Neural progenitor cell (in vitro differentiated cells): Measurements from ENCODE around the gene IQSEC3. TPM values are rescaled to one million over a fixed set of nuclear protein-coding genes. Genes with fewer than 3 reads are reported as not detected.
A peak's percentile ranks its signal among the peaks of the same experiment; 100 is the strongest.

Experiments used
- DNase-seq: peaks from one replicate; pipeline ENCODE4 v3.0.0-alpha.2; 2016; ENCODE audit warnings: low spot score
- H2AFZ ChIP-seq: fragments of 200-600 bp; sonication (generic); replicated peaks from 2 replicates; pipeline ENCODE4 v1.6.1; 2016; ENCODE audit warnings: antibody characterized with exemption
- H3F3A ChIP-seq: fragments of 200-600 bp; sonication (generic); 2 replicates; pipeline ENCODE4 v1.6.1; 2016; ENCODE audit warnings: antibody characterized with exemption, low read depth
- H3K27ac ChIP-seq: fragments of 200-600 bp; sonication (generic); 2 replicates; pipeline ENCODE4 v1.5.1; 2016; ENCODE audit warnings: mild to moderate bottlenecking
- H3K27me3 ChIP-seq: fragments of 200-600 bp; sonication (generic); 2 replicates; pipeline ENCODE4 v1.6.1; 2016; ENCODE audit warnings: mild to moderate bottlenecking, moderate library complexity
- H3K36me3 ChIP-seq: fragments of 200-600 bp; sonication (generic); 2 replicates; pipeline ENCODE4 v1.5.1; 2016
- H3K4me1 ChIP-seq: fragments of 200-600 bp; sonication (generic); 2 replicates; pipeline ENCODE4 v1.6.1; 2016; ENCODE audit warnings: mixed run types
- H3K4me2 ChIP-seq: fragments of 200-600 bp; sonication (generic); 2 replicates; pipeline ENCODE4 v1.6.1; 2016
- H3K4me3 ChIP-seq: fragments of 200-600 bp; sonication (generic); 2 replicates; pipeline ENCODE4 v1.5.1; 2016
- H3K79me2 ChIP-seq: fragments of 200-600 bp; sonication (generic); 2 replicates; pipeline ENCODE4 v1.6.1; 2016; ENCODE audit warnings: low read depth
- H3K9ac ChIP-seq: fragments of 200-600 bp; sonication (generic); 2 replicates; pipeline ENCODE4 v1.6.1; 2016
- H3K9me3 ChIP-seq: fragments of 200-600 bp; sonication (generic); 2 replicates; pipeline ENCODE4 v1.5.1; 2016; ENCODE audit warnings: low read depth
- H4K20me1 ChIP-seq: fragments of 200-600 bp; sonication (generic); 2 replicates; pipeline ENCODE4 v1.6.1; 2016; ENCODE audit warnings: low read depth
- H3K27ac Mint-ChIP-seq: 3 replicates; pipeline ENCODE4 v1.8.0; 2021; ENCODE audit warnings: mixed read lengths
- H3K27me3 Mint-ChIP-seq: 2 replicates; pipeline ENCODE4 v1.8.0; 2022; ENCODE audit warnings: low read depth, mild to moderate bottlenecking, inconsistent platforms, moderate library complexity, mixed read lengths; ENCODE audit not compliant: insufficient read depth
- H3K36me3 Mint-ChIP-seq: 3 replicates; pipeline ENCODE4 v1.8.0; 2021; ENCODE audit warnings: mixed read lengths
- H3K4me1 Mint-ChIP-seq: 3 replicates; pipeline ENCODE4 v1.8.0; 2021; ENCODE audit warnings: mixed read lengths
- H3K4me3 Mint-ChIP-seq: 3 replicates; pipeline ENCODE4 v1.8.0; 2021; ENCODE audit warnings: mild to moderate bottlenecking, moderate library complexity, mixed read lengths
- H3K9me3 Mint-ChIP-seq: 3 replicates; pipeline ENCODE4 v1.8.0; 2020; ENCODE audit warnings: mixed read lengths
- CTCF ChIP-seq: fragments of 200-600 bp; sonication (generic); IDR thresholded peaks from 2 replicates; pipeline ENCODE4 v1.5.1; 2017; ENCODE audit warnings: antibody characterized with exemption, mild to moderate bottlenecking
- EZH2 ChIP-seq: fragments of 200-600 bp; sonication (generic); IDR thresholded peaks from 2 replicates; pipeline ENCODE4 v1.6.1; 2017; ENCODE audit warnings: antibody characterized with exemption, mild to moderate bottlenecking, moderate library complexity
- EZH2phosphoT487 ChIP-seq: fragments of 200-600 bp; sonication (generic); IDR thresholded peaks from 2 replicates; pipeline ENCODE4 v1.6.1; 2017; ENCODE audit warnings: antibody characterized with exemption
- total RNA-seq: library from RNA; depleted of rRNA; stranded (reverse); fragments of >200 nt; gene quantifications from 2 replicates; pipeline ENCODE4 v1.2.3, GENCODE V29; 2015; ENCODE audit warnings: low replicate concordance

IQSEC3 gene
- total RNA-seq, 1 donor from 2014 or later = 0.09 TPM

GRCh38 chr12:179885-180284, 113.3 kb downstream of the IQSEC3 start:
- Histone ChIP-seq H3K36me3 (no peaks in the 10 kb centered on the region), H3K4me2 (no peak overlapping the region), H3K9ac (no peak overlapping the region), H3K4me1 (no peaks in the 10 kb centered on the region), H3K9me3 (no peaks in the 10 kb centered on the region), H2AFZ (no peak overlapping the region), H3K27me3 (no peaks in the 10 kb centered on the region), H3F3A (no peaks in the 10 kb centered on the region), H3K4me3 (no peak overlapping the region), H3K27ac (no peak overlapping the region), H4K20me1 (no peaks in the 10 kb centered on the region), H3K79me2 (no peaks in the 10 kb centered on the region)
- Mint-ChIP-seq H3K36me3 (no peaks in the 10 kb centered on the region), H3K27ac (no peak overlapping the region), H3K9me3 (no peaks in the 10 kb centered on the region), H3K4me1 (peaks cover 11% of the 10 kb centered on the region), H3K27me3 (peaks cover 15% of the 10 kb centered on the region), H3K4me3 (no peak overlapping the region)
- no peak for DNase-seq
- TF ChIP-seq EZH2phosphoT487 = no peak
- no peak for TF ChIP-seq EZH2
- TF ChIP-seq CTCF = no peak

- H2AFZ ChIP-seq = no peak overlapping the region
- Mint-ChIP-seq H3K27me3 (peaks cover 12% of the 10 kb centered on the region), H3K4me1 (peaks cover 7% of the 10 kb centered on the region)
Measured at GRCh38 chr12:180445-180844, 113.9 kb downstream of the IQSEC3 start.

GRCh38 chr12:181921-182320, 115.4 kb downstream of the IQSEC3 start:
- no peaks in the 10 kb centered on the region for H3K4me1 ChIP-seq
- H3K4me2 ChIP-seq = no peak overlapping the region
- no peaks in the 10 kb centered on the region for H3K9me3 Mint-ChIP-seq
- no peak for DNase-seq
- no peak overlapping the region for H3K9ac ChIP-seq
- H3K4me3 ChIP-seq = no peak overlapping the region
- H2AFZ ChIP-seq = no peak overlapping the region
- H4K20me1 ChIP-seq = no peaks in the 10 kb centered on the region
- no peak overlapping the region for H3K27ac ChIP-seq
- no peak overlapping the region for H3K27ac Mint-ChIP-seq
- H3F3A ChIP-seq = no peaks in the 10 kb centered on the region
- no peak overlapping the region for H3K4me3 Mint-ChIP-seq
- H3K4me1 Mint-ChIP-seq = peaks cover 9% of the 10 kb centered on the region
- H3K27me3 Mint-ChIP-seq = peaks cover 13% of the 10 kb centered on the region
- no peaks in the 10 kb centered on the region for H3K36me3 Mint-ChIP-seq
- no peaks in the 10 kb centered on the region for H3K36me3 ChIP-seq
- peaks cover 2% of the 10 kb centered on the region for H3K27me3 ChIP-seq
- no peaks in the 10 kb centered on the region for H3K9me3 ChIP-seq
- H3K79me2 ChIP-seq = no peaks in the 10 kb centered on the region
- TF ChIP-seq CTCF = no peak
- TF ChIP-seq EZH2 = no peak
- TF ChIP-seq EZH2phosphoT487 = no peak

More at GRCh38 chr12:180445-180844, 113.9 kb downstream of the IQSEC3 start:
- H3F3A ChIP-seq = no peaks in the 10 kb centered on the region
- no peaks in the 10 kb centered on the region for H3K4me1 ChIP-seq
- TF ChIP-seq EZH2phosphoT487 (no peak), EZH2 (no peak)
- DNase-seq = no peak
- no peak overlapping the region for H3K27ac ChIP-seq
- no peaks in the 10 kb centered on the region for H3K36me3 Mint-ChIP-seq
- no peaks in the 10 kb centered on the region for H3K79me2 ChIP-seq
- H3K4me3 Mint-ChIP-seq = no peak overlapping the region
- no peak overlapping the region for H3K4me2 ChIP-seq
- no peaks in the 10 kb centered on the region for H3K9me3 ChIP-seq
- H3K9me3 Mint-ChIP-seq = no peaks in the 10 kb centered on the region
- H4K20me1 ChIP-seq = no peaks in the 10 kb centered on the region
- peak overlapping the region; percentile 19 for H3K27ac Mint-ChIP-seq
- H3K27me3 ChIP-seq = no peaks in the 10 kb centered on the region
- no peaks in the 10 kb centered on the region for H3K36me3 ChIP-seq
- H3K4me3 ChIP-seq = no peak overlapping the region
- no peak overlapping the region for H3K9ac ChIP-seq

GRCh38 chr12:182381-182892, 115.9 kb downstream of the IQSEC3 start:
- H3K79me2 ChIP-seq = no peaks in the 10 kb centered on the region
- Mint-ChIP-seq H3K4me3 (no peak overlapping the region), H3K27ac (no peak overlapping the region), H3K27me3 (peaks cover 16% of the 10 kb centered on the region), H3K36me3 (no peaks in the 10 kb centered on the region), H3K9me3 (no peaks in the 10 kb centered on the region), H3K4me1 (peaks cover 9% of the 10 kb centered on the region)
- peaks cover 8% of the 10 kb centered on the region for H3K27me3 ChIP-seq
- no peaks in the 10 kb centered on the region for H3F3A ChIP-seq
- no peak overlapping the region for H3K4me2 ChIP-seq
- peak overlapping the region; percentile 65 for H2AFZ ChIP-seq
- no peak for DNase-seq
- H3K9me3 ChIP-seq = no peaks in the 10 kb centered on the region
- H4K20me1 ChIP-seq = no peaks in the 10 kb centered on the region
- no peak overlapping the region for H3K9ac ChIP-seq
- H3K4me3 ChIP-seq = no peak overlapping the region
- no peak for TF ChIP-seq EZH2
- no peak for TF ChIP-seq CTCF
- TF ChIP-seq EZH2phosphoT487 = no peak
- H3K4me1 ChIP-seq = no peaks in the 10 kb centered on the region
- no peak overlapping the region for H3K27ac ChIP-seq
- H3K36me3 ChIP-seq = no peaks in the 10 kb centered on the region
